Germinal center (tissue), 1 donor: ENCODE results near the gene XIRP2.
"Not testable (repeated sequence)": the region's sequence is repeated elsewhere in the genome, so short reads cannot be mapped to it uniquely, and the experiment has no call there.

Experiments
- DNase-seq: peaks from one replicate; pipeline ENCODE4 v3.0.0; 2012; ENCODE audit warnings: mixed read lengths, low spot score

XIRP2 gene

DNA sequence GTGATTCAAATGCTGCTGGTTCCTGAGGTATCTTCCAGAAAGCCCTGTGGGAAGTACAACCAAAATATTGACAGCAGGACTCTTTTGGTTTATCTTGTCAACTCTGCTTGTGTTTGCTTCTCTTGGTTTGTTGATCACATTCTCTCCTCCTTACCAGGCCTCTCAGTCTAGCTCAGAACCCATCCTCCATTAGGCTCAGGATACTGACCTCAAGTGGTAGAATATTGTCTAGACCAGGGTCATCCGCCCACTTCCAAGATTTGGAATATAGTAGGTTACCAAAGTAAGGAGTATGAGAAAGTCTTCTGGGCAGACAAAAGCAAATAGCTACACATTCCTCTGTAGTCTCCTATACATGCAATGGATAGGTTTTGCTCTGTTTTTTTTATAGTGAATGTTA, 56.6 kb downstream of the XIRP2 start:
- no peak for DNase-seq

DNA sequence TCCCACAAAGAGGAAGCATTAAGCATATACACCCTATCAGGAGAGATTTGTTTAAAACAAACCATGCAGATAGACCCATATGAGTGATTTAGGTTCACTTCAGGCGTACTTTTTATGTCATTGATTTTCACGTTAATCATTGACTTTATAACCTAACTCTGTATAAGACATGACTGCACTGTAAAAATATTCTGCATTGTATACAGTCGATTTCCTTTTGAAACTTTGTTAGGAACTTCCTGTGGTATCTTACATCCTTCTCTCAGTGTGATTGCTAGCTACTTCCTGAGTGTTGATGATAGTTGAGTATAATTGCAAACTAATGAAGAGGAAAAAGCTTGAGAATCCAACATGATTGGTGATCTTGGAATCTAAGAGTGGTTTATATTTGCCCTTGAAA, 69.4 kb downstream of the XIRP2 start:
- no peak for DNase-seq

DNA sequence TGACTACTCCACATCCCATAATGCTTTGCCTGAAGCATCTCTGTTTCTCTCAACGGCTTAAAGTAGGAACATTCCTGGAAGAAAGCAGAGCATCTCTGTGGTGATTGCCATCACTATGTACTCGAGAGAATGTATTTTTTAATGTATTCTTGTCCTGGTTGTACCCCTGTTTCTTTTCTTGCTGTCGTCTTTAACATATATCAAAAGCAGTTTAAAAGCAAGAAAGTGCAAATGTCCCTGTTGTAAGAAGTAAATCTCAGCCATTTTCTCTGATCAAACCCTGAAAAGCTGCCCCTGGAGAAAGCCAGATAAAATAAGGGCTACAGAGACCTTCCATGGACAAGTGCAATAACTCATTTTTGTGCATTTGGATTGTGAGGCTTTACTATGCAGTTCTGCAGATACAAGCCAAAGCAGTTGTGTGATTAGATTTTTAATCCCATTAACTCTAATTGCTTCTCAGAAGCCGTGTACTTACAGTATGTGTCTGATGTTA, 70.8 kb downstream of the XIRP2 start:
- no peak for DNase-seq

DNA sequence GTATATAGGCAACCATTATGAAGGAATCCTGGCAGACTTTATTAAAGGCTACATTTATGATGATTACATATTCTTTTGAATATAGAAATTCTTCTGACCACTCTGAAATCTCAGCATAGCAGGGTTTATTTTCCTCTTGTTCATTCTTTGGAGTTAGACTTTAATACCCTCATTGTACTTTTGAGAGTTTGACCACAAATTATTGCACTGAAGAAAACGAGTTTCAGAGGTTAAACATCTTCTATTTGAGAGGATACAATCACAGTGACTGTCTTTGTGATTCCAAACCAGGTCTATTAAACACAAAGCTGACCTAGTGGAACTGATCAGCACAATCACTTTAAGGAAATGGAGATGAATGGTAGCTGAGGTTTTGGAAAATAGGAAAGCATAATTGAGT, 71.3 kb downstream of the XIRP2 start:
- no peak for DNase-seq

DNA sequence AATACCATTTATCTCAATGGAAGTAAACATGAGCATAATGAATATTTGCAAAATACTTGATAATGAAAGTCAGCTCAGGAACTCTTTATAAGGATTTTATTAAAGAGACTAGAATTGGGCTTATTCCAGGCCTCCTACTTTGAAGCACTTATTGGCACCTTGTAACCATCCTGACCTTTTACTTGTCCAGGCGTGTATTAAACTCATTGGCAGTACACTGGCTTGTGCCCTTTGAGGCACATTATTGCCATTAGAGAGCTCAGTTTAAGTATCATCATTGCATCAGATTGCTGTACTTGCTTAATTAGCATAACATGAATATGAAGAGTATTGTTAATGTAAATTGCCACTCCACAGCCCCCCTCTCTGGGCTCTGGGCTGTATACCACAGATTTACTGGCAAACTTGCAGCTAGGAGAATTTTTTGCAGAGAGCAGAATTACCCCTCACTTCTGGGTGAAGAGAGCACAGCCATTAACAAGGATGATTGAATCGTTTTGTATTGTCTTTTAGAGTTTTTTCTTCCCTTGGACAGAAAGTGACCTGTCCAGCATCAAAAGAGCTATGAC, 72.5 kb downstream of the XIRP2 start:
- no peak for DNase-seq

DNA sequence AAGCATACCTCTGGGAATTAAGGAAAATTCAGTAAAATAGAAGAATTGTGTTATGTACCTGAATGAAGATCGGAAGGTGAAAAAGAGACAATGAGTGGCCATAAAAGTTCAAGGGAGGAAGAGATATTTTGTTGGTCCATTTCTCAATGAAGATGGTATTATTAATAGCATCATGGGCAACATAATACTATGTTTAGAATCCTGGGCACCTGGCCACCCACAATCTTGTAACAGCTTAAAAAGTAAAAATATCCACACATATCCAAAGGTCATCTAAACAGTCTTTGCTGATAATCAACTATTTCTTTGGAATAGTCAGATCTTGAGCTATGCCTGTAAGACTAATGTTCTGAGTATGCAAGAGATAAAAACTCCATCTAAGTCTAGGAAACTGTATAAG, 73.7 kb downstream of the XIRP2 start:
- no peak for DNase-seq

GRCh38 chr2:166969486-166969885, 81.2 kb downstream of the XIRP2 start:
- DNase-seq, result no peak

GRCh38 chr2:166972002-166972401, 83.7 kb downstream of the XIRP2 start:
- DNase-seq, result no peak

GRCh38 chr2:166972418-166972817, 84.1 kb downstream of the XIRP2 start:
- DNase-seq, result no peak

DNA sequence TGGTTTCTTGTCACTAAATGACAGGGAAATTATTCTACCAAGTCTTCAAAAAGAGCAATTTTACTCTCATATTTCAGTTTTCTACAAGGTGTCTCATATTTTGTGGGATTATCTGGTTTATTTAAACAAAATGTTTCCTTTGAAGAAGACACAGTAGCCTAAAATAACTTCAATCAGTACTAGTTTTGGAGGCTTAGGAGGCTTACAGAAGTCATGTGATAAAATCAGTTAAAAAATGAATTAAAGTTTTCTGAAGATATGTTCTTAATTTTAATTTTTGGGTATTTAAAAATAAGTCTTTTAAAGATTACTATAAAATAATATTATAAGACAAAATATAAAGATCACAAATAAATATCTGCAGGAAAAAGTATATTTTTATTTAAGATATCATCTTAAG, 95.9 kb downstream of the XIRP2 start:
- no peak for DNase-seq

GRCh38 chr2:166984797-166985196, 96.5 kb downstream of the XIRP2 start:
- DNase-seq, result no peak

- DNase-seq, result no peak
These were observed 106.5 kb downstream of the XIRP2 start for GRCh38 chr2:166994588-166995336.

DNA sequence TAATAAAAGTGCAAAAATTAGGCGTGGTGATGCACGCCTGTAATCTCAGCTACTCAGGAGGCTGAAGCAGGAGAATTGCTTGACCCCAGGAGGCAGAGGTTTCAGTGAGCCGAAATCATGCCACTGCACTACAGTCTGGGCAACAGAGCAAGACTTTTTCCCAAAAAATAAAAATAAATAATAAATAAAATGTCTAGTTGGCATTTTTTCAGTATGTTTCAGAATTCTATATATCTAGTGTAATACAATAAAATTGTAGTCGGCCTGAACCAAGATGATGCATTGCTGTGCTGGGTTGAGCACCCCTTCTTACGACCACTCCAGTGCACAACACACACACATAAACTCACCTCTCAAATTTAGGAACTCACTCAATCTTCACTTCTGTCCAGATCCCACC, 108.2 kb downstream of the XIRP2 start:
- no peak for DNase-seq

DNA sequence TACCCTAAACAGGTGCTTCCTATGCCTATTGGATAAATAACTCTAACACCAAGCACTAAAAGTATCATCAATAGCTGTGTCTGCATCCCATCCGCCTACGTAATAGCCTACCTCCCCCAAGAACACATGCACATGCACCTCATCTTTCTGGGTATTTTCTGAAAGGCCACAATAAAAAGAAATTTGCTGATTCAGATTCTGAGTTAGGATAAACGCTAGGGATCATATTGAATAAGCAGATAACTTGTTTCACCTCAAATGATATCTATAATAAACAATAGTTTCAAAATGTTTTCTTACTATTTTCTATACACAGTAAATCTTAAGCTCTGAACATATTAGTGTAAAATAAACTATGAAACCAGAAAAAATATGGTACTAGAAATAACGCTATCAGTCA, 112.9 kb downstream of the XIRP2 start:
- DNase-seq, result no peak

GRCh38 chr2:167005096-167005495, 116.8 kb downstream of the XIRP2 start:
- DNase-seq, result no peak

DNA sequence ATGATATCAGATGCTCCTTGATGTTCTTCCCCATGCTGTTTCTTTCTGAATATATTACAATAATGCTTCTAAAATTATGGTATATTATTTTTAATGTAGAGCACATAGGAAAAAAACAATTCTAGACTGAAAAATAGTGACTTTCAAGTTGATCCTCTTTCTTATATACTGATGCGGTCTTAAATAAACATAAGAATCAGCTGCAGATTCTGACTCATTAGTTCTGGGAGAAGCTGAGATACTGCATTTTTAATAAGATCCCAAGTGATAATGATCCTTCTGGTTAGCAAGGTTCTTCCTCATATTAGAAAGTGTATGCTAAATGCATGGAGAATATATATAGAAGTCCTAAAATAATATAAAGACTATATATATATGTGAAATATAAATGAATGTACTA, 124.9 kb downstream of the XIRP2 start:
- no peak for DNase-seq

GRCh38 chr2:167015806-167016205, 127.5 kb downstream of the XIRP2 start:
- DNase-seq, result no peak

GRCh38 chr2:167017021-167017420, 128.7 kb downstream of the XIRP2 start:
- DNase-seq, result no peak

- no peak for DNase-seq
These were observed 130.3 kb downstream of the XIRP2 start for GRCh38 chr2:167018590-167018989.

DNA sequence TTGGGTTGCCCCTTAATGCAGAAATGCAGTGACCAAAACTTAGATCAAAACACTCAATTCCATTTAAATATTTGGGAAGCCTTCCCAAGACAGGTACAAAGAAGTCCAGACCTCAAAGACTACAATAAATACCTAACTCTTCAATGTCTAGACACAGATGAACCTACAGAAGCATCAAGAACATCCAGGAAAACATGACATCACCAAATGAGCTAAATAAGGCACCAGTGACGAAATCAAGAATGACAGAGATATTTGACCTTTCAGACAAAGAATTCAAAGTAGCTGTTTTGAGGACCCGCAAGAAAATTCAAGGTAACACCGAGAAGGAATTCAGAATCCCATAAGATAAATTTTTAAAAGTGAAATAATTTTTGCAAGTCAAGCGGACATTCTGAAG, 140.2 kb downstream of the XIRP2 start:
- no peak for DNase-seq

DNA sequence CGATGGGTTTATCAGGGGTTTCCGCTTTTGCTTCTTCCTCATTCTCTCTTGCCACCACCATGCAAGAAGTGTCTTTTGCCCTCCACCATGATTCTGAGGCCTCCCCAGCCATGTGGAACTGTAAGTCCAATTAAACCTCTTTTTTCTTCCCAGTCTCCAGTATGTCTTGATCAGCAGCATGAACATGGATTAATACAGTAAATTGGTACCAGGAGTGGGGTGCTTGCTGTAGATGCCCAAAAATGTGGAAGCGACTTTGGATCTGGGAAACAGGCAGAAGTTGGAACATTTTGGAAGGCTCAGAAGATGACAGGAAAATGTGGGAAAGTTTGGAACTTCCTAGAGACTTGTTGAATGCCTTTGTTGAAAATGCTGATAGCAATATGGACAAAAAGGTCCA, 146.7 kb downstream of the XIRP2 start:
- not testable (repeated sequence) for DNase-seq

DNA sequence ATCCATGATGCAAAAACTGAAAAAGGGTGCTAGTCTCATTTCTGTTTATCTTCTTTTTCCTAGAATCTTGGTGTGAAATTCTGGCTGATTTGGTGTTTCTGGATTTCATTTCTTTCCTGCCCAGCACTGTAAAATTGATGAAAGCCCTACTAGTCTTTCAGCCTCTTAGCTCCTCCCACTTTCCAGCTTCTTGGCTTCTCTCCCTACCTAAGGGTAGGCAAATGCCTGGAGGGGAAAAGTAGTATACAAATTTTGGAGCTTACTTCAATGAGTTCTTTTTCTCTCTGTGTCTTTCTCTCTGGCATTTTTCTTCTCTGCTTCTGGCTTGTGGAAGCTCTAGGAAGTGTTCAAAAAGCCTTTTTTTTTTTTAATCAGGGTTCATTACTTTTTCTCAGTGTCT, 160.5 kb downstream of the XIRP2 start:
- no peak for DNase-seq

DNA sequence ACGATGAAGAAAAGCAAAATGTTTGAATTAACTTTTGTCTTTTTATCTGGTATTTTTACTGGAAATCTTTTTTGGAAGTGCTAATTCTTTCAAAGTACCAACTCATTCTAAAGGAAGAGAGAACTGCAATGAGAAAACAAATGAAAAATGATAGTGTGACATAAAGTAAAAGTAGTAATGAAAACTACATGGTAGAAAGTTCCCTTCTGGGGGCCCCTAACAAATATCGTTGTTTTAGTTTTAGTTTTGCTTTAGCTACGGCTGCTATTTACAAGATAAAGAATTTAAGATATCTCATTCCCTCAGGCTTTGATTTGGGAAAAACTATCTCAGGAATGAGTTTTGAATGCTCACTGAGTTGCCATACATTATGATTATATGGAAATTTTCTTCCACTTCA, 161.4 kb downstream of the XIRP2 start:
- DNase-seq, result no peak

DNA sequence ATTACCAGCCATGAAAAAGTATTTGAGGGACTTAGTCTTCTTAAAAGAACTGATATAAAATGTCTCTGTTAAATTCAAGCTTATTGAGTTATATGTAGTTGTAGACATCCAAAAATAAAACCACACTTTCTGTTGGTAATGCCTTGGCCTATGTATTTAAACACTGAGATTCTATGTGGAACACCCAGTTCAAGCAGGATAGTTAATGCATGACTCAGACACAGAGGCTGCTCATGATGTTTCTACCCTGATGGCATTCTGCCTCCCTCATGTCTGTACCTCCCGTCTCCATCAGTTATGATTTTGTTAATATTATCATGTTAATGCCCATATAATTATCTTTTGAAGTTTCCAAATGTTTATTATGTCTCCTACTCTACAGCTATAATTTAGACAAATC, 164.5 kb downstream of the XIRP2 start:
- no peak for DNase-seq
